HG03095 (cell line): ENCODE results near the gene KCNQ1.

Experiments used
- ATAC-seq: cut with Tn5 transposase; IDR thresholded peaks from one replicate; pipeline ENCODE4 v1.9.1; 2021; ENCODE audit warnings: moderate library complexity; ENCODE audit not compliant: unreplicated experiment

The KCNQ1 gene

GRCh38 chr11:2533587-2534133, 88.9 kb downstream of the KCNQ1 start:
- ATAC-seq, result no peak

GRCh38 chr11:2534134-2534956, 89.5 kb downstream of the KCNQ1 start:
- ATAC-seq, result no peak

DNA sequence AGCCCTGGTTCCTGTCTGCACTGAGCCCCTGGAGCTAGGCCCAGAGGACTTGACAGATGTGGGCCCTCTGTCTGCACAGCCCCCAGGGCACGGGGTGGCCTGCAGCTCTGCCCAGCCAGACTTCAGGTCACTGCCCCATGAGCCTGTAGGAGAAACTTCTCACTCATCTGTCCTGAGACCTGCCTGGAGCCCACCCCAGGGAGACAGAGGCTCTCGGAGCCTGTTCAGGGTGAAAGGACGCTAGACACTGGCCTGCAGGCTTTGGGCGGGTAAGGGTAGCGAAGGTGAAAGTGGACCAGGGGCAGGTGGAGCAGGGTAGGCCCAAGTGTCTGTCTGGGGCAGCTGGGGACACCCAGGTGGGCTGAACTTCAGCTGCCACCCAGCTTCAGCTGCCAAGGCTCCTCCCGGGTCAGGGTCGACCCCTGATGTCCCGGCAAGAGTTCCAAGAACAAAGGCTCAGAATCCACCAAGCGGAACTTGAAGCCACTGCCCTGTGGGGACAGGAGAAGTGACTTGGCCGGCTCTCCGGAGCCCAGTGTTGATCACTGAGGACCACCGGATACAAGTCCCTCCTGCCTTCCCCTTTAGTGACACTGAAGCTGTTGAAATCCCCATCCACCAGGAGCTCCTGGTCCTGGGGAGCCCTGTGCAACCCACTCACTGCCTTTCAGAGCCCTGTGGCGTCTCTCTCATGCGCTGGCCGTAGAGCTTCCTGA, 90.3 kb downstream of the KCNQ1 start:
- no peak for ATAC-seq

DNA sequence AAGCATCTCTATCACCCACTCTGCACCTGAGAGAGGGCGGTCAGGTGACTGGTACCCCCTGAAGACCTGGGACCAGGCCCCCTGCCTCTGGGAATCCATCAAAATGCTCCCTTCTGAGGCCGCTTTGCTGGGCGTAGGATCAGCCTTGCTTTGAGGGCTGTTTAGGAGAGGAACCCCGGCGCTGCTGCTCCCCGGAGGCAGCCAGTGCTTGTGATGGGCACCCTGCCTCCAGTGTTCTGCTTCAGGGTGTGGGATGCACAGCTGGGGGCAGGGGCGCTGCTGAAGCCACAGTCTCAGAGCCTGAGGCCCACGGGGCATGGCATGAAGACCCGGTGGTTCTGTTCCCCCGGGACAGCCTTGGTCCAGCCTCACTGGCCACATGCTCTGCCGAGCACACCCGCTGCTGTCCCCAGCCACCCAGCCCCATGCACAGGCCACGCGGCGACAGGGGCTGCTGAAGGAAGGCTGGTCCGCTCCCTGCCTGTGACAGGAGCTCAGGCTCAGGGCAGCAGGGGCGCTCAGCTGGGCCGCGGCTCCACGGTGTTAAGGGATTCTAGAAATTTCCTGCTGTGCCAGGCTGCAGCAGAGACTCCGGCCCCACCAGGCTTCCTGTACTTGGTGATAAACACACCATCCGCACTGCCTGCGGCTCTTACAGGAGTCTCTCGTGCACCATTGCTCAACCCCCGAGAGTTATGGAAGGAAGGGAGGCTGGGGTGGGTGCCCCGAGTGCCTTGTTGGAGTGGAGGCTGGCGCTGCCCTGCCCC, 91.0 kb downstream of the KCNQ1 start:
- ATAC-seq, result no peak

- no peak for ATAC-seq
Observed at GRCh38 chr11:2536440-2536989, 91.7 kb downstream of the KCNQ1 start.

DNA sequence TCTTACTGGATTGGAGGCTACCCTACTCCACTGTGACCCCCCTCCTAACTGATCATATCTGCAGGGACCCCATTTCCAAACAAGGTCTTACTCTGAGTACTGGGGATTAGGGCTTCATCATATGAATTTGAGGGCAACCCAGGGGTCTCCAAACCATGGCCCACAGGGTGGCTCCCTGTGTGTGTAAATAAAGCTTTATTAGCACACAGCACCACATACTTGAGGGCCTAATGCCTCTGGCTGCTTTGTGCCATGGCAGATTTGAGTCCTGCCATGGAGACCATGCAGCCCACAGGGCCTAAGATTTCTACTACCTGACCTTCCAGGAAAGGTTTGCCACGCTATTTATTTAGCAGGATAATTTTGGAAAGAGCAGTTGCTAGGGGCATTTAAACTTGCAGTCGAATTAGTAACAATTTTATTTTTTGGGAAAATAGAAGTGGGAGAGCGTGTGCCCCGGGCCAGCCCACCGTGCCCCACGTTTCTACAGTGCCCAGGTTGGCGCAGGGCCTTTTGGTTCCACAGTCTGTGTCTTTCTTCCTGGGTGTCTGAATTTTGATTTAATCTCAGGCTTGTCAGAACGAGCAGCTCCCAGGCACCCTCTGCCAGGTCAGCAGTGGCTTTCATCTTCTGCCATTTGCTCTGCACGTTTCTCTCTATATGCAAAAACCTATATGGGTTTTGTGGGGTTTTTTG, 92.3 kb downstream of the KCNQ1 start:
- no peak for ATAC-seq

GRCh38 chr11:2537896-2538724, 93.3 kb downstream of the KCNQ1 start:
- ATAC-seq, result no peak

DNA sequence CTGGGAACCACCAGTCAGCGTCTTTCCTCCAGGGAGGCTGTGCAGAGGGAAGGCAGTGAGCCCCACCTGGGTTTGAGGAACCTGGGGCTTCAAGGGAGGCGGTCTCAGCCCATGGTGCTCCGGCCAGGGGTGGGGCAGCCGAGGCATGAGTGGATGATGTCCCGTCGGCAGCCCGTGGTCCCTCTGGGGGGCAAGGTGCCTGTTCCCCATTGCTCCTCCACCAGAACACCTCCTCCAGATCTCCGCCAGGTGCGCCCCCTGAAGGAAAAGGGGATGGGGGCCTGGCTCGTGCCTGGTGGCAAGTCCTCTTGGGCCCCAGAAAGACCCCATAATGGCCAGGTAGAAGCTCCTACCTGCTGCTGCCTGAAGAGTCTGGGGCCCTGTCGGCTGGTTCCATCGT, 94.1 kb downstream of the KCNQ1 start:
- ATAC-seq, result no peak

- ATAC-seq, result no peak
Observed at GRCh38 chr11:2539371-2540222, 94.8 kb downstream of the KCNQ1 start.

DNA sequence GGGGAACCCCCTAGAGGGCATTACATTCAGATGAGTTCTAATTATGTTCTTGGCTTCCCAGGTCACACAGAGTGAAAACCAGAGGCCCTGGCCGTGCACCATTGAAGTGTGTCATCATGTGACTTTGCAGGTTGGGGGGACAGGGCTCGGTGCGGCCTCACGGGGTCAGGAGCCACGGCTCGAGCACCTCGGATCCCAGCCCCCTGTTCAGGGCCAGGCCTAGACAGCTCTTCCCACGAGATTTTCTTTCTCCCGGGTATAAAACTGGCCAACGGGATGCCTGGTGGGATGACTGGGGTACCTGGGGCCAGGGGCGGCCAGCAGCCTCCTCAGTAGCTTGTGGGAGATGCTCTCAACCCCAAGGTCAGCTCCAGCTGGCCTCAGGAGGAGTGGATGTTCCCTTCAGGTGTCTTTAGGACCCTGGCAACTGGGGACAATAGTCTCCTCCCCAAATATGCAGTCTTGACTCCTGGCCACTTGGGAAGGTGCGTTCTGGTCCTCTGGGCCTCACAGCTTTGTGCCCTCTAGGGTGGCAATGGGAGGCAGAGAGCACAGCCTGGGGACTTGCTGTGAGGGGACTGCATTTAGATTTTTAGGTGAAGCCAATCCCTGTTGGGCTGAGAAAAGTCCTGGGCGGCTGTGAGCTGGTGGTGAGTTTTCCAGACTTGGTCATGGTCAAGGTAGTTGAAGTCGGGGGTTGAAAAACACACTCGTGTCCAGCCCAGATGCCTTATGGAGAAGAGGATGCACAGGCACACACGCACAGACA, 95.6 kb downstream of the KCNQ1 start:
- no peak for ATAC-seq

DNA sequence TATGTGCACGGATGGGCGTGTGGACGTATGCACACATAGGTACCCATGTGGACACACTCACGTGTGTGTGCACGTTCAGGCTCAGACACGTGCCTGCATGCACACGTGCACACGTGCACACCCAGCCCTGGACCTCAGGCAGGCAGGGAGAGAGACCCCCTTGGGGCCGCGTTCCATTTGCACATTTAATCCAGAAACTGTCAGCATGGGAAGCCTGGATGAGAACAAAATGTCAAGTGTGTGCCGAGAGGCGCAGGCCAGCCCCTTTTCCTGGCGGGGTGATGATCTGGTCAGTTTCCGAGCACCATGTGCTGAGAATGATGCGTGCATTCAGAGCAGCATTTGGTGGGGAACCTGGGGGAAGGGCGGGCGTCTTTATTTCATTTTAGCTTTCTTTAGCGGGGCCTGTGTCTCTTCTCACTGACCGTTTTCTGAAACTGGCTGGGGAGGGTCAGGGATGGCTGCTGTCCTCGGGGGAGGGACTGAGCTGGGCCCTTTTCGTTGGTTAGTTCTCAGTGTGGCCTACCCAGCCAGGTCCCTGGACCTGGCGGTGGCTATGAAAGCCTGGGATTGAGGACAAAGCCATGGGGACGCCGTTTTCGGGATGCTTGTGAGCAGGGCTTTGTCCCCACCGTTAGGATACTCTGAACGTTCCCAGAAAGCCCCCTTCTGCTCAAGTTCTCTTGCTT, 96.3 kb downstream of the KCNQ1 start:
- ATAC-seq, result no peak

DNA sequence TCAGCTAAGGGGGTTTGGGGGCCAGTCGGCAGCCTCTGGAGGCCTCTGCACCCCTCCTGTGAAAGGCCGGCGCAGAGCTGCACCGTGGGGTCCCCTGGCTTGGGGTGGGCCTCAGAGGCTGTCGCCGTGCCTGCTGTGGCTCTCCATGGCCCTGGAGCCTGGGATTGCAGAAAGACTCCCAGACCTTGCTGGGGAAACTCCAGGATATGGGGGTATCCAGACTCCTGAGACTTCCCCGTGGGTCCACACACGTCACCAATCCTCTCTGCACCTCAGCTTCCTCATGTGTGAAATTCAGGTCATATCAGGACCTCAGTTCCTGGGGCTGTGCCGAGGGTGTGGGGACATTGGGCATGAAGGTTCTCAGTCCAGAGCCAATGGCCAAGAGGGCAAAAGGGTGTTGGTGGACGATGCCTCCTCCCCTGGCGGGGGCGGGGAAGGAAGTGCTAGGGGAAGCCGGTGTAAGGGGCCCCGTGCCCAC, 97.1 kb downstream of the KCNQ1 start:
- ATAC-seq, result no peak

- ATAC-seq, result no peak
Observed at GRCh38 chr11:2542406-2542805, 97.6 kb downstream of the KCNQ1 start.

- no peak for ATAC-seq
Observed at GRCh38 chr11:2547806-2548205, 103.0 kb downstream of the KCNQ1 start.

DNA sequence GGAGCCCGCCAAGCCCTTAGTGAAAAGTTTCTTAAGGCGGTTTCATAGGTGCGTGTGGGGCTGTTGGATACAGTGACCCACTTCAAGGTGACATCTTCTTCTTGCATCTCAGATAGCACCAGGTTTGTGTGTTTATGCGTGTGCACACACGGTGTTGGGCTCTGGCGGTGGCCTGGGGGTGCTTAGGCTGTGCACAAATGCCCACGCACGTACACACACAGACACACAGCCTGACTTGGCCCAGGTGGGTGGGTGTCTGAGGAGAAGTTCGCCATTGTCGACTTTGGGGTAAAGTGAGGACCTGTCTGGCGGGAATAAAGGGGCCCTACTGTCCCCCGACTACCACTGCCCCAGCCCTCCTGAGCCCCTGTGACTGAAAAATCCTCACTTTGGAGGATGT, 103.8 kb downstream of the KCNQ1 start:
- ATAC-seq, result no peak

- ATAC-seq, result no peak
Observed at GRCh38 chr11:2549080-2549479, 104.3 kb downstream of the KCNQ1 start.

GRCh38 chr11:2549491-2549875, 104.7 kb downstream of the KCNQ1 start:
- no peak for ATAC-seq
